Uterus (tissue), 4 donors: ENCODE data around the gene ZC3H15. TPM values are rescaled to one million over a fixed set of nuclear protein-coding genes. Genes with fewer than 3 reads are reported as not detected.
A peak's percentile ranks its signal among the peaks of the same experiment; 100 is the strongest.
"Not testable (repeated sequence)": the region's sequence is repeated elsewhere in the genome, so short reads cannot be mapped to it uniquely, and the experiment has no call there.

Source experiments
- DNase-seq, 2 donors: peaks; one replicate each; pipeline ENCODE4 v3.0.0-alpha.2; 2019 to 2020
- H3K27ac ChIP-seq, 2 donors: fragments of 200-600 bp; sonication (generic); 1 replicate in 1 of 2; 2 replicates in 1 of 2; pipeline ENCODE4 v1.5.1; 2016 to 2018
- H3K27me3 ChIP-seq, 2 donors: fragments of 200-600 bp; sonication (generic); one replicate each; pipeline ENCODE4 v1.5.1; 2018 to 2019; ENCODE audit warnings: control low read depth in 1 of 2
- H3K36me3 ChIP-seq, 2 donors: fragments of 200-600 bp; sonication (generic); one replicate each; pipeline ENCODE4 v1.5.1; 2019; ENCODE audit warnings: control low read depth in 1 of 2
- H3K4me1 ChIP-seq, 2 donors: fragments of 200-600 bp; sonication (generic); one replicate each; pipeline ENCODE4 v1.5.1; 2018 to 2019; ENCODE audit warnings: control low read depth in 1 of 2
- H3K4me3 ChIP-seq, 2 donors: fragments of 200-600 bp; sonication (generic); 1 replicate in 1 of 2; 2 replicates in 1 of 2; pipeline ENCODE4 v1.5.1; 2018 to 2019; ENCODE audit warnings: mild to moderate bottlenecking in 1 of 2
- H3K9me3 ChIP-seq, 2 donors: fragments of 200-600 bp; sonication (generic); one replicate each; pipeline ENCODE4 v1.5.1; 2019; ENCODE audit warnings: control low read depth in 1 of 2
- POLR2A ChIP-seq, 2 donors: fragments of 450-650 bp; IDR thresholded peaks; one replicate each; pipeline ENCODE4 v1.6.1; 2016; ENCODE audit warnings: antibody characterized with exemption in 2 of 2, mild to moderate bottlenecking in 1 of 2, moderate library complexity in 1 of 2
- intact Hi-C: fragments of 100-400 bp; cut with DNase I; formaldehyde crosslinking; loops from one replicate; pipeline ENCODE4 v1.15.1; 2023; ENCODE audit warnings: low total_unique reads
- total RNA-seq, 4 donors: library from RNA; depleted of rRNA in 3 of 4; stranded (reverse); fragments of >200 nt in 3 of 4; gene quantifications; one replicate each; pipeline versions ENCODE4 v1.1.0 to v1.2.4, GENCODE V29; 2014 to 2023
- TF ChIP-seq, protein P1 (sequence below), 4 experiments: fragments of 200-600 bp in 2 of 4; fragments of 450-650 bp in 2 of 4; sonication (generic) in 2 of 4; IDR thresholded peaks; one replicate each; pipeline ENCODE4 v1.5.1; 2016 to 2019; ENCODE audit warnings: antibody characterized with exemption in 4 of 4, mild to moderate bottlenecking in 2 of 4, moderate library complexity in 1 of 4
- donor health status: DM: yes; HTN: yes; CAD: no.

Gene ZC3H15
- total RNA-seq, 4 donors from 2014 or later, result 28.2 to 82.1 (median 49.5) TPM

DNA sequence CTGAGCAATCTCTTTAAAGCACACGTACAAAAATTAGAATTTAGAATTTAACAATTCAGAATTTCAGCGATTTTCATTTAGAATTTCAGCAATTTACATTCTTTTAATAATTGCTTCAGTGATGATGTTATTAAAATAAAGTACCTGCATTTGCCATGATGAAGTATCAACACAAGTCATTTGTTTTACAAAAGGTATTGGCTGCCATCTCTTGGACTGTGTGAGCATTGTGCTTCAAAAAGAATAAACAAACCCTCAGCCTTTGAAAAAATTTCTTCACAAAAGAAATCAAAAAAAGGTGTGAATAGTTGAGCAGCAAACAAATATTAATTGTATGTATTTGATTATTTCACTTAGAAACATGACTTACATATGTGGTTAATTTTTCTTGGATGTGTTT lies 27.1 kb upstream of the ZC3H15 start:
- H3K4me1 ChIP-seq, result no peaks in the 10 kb centered on the region
- H3K27me3 ChIP-seq, result no peaks in the 10 kb centered on the region
- no peak for DNase-seq
- no peaks in the 10 kb centered on the region for H3K36me3 ChIP-seq
- H3K4me3 ChIP-seq, result no peak overlapping the region
- H3K27ac ChIP-seq, result no peak overlapping the region
- no peak for TF ChIP-seq POLR2A (IDR thresholded peaks at IDR 0.05)
- TF ChIP-seq, protein P1, sequence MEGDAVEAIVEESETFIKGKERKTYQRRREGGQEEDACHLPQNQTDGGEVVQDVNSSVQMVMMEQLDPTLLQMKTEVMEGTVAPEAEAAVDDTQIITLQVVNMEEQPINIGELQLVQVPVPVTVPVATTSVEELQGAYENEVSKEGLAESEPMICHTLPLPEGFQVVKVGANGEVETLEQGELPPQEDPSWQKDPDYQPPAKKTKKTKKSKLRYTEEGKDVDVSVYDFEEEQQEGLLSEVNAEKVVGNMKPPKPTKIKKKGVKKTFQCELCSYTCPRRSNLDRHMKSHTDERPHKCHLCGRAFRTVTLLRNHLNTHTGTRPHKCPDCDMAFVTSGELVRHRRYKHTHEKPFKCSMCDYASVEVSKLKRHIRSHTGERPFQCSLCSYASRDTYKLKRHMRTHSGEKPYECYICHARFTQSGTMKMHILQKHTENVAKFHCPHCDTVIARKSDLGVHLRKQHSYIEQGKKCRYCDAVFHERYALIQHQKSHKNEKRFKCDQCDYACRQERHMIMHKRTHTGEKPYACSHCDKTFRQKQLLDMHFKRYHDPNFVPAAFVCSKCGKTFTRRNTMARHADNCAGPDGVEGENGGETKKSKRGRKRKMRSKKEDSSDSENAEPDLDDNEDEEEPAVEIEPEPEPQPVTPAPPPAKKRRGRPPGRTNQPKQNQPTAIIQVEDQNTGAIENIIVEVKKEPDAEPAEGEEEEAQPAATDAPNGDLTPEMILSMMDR (IDR thresholded peaks at IDR 0.05), result no peak
- intact Hi-C loops, result no loop called here
- no peaks in the 10 kb centered on the region for H3K9me3 ChIP-seq

DNA sequence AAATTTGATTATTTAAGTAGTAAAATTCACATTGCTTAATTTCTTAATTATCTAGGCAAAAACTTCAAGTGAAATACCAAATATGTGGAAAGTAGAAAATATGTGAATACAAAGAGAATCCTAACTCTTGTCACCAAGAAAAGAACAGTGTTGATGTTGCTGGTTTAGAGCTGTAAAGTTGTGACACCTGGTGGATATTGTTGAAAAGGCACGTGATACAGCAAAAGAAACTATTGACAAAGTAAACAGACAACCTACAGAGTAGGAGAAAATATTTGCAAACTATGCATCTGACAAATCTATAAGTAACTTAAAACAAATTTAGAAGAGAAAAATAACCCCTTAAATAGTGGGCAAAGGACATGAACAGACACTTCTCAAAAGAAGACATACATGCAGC lies 25.6 kb upstream of the ZC3H15 start:
- H3K27ac ChIP-seq, result no peak overlapping the region
- H3K9me3 ChIP-seq, result no peaks in the 10 kb centered on the region
- no peaks in the 10 kb centered on the region for H3K36me3 ChIP-seq
- no peaks in the 10 kb centered on the region for H3K27me3 ChIP-seq
- no peak overlapping the region for H3K4me3 ChIP-seq
- intact Hi-C loops, result no loop called here
- H3K4me1 ChIP-seq, result no peaks in the 10 kb centered on the region
- DNase-seq, result no peak
- no peak for TF ChIP-seq POLR2A (IDR thresholded peaks at IDR 0.05)
- TF ChIP-seq, protein P1 (IDR thresholded peaks at IDR 0.05), result peak in 2 of 4 experiments; percentile 11 to 22

DNA sequence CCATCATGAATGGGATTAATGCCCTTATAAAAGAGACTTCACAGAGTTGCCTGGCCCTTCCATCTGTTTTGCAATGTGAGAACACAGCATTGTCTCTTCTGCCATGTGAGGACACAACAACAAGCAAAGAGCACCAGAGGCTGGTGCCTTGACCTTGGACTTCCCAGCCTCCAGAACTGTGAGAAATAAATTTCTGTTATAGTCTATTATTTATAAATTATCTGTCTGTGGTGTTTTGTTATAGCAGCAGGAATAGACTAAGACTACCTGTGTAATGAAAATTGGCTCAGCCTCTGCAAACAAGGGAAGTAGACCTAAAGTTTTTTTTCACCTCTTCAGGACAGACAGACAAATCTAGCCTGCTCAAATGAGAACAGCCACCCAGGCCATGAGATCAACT lies 19.3 kb upstream of the ZC3H15 start:
- DNase-seq, result no peak
- Histone ChIP-seq H3K4me1 (no peaks in the 10 kb centered on the region), H3K4me3 (no peak overlapping the region), H3K27me3 (no peaks in the 10 kb centered on the region), H3K9me3 (no peaks in the 10 kb centered on the region), H3K36me3 (no peaks in the 10 kb centered on the region), H3K27ac (no peak overlapping the region)
- intact Hi-C loops, result no loop called here
- TF ChIP-seq, protein P1 (IDR thresholded peaks at IDR 0.05), result no peak
- no peak for TF ChIP-seq POLR2A (IDR thresholded peaks at IDR 0.05)

DNA sequence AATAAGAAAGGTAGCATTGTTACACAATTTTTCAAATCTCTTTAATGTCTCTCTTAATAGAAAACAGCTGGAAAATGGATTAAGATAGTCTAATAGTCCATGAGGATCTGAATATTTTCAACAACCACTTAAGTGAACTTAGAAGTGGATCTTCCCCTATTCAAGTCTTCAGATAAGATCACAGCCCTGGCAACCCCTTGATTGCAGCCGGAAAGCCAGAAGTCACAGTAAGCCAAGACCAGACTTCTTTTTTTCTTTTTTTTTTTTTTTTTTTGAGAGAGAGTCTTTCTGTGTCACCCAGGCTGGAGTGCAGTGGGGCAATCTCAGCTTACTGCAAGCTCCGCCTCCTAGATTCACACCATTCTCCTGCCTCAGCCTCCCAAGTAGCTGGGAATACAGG lies 18.6 kb upstream of the ZC3H15 start:
- Histone ChIP-seq H3K27ac (no peak overlapping the region), H3K9me3 (no peaks in the 10 kb centered on the region), H3K27me3 (no peaks in the 10 kb centered on the region), H3K4me1 (no peaks in the 10 kb centered on the region), H3K4me3 (no peak overlapping the region), H3K36me3 (no peaks in the 10 kb centered on the region)
- TF ChIP-seq, protein P1 (IDR thresholded peaks at IDR 0.05), result no peak
- no peak for TF ChIP-seq POLR2A (IDR thresholded peaks at IDR 0.05)
- no peak for DNase-seq
- intact Hi-C loops, result no loop called here

DNA sequence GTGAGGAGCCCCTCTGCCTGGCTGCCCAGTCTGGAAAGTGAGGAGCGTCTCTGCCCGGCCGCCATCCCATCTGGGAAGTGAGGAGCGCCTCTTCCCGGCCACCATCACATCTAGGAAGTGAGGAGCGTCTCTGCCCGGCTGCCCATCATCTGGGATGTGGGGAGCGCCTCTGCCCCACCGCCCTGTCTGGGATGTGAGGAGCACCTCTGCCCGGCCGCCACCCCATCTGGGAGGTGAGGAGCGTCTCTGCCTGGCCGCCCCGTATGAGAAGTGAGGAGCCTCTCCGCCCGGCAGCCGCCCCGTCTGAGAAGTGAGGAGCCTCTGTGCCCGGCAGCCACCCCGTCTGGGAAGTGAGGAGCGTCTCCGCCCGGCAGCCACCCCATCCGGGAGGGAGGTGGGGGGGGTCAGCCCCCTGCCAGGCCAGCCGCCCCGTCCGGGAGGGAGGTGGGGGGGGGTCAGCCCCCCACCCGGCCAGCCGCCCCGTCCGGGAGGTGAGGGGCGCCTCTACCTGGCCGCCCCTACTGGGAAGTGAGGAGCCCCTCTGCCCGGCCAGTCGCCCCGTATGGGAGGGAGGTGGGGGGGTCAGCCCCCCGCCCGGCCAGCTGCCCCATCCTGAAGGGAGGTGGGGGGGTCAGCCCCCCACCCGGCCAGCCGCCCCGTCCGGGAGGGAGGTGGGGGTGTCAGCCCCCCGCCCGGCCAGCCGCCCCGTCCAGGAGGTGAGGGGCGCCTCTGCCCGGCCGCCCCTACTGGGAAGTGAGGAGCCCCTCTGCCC lies 13.2 kb upstream of the ZC3H15 start:
- not testable (repeated sequence) for DNase-seq

DNA sequence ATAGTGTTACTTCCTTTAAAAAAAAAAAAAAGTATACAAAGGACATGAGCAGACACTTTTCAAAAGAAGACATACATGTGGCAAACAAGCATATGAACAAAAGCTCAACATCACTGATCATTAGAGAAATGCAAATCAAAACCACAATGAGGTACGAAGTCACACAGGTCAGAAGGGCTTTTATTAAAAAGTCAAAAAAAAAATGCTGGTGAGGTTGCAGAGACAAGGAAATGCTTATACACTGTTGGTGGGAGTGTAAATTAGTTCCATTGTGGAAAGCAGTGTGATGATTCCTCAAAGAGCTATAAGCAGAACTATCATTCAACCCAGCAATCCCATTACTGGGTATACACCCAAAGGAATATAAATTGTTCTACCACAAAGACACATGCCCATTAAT lies 11.8 kb upstream of the ZC3H15 start:
- intact Hi-C loops, H3K27me3 ChIP-seq: not testable (repeated sequence)

More for the DNA sequence above, 13.2 kb upstream of the ZC3H15 start:
- H3K9me3 ChIP-seq, H3K4me3 ChIP-seq, H3K36me3 ChIP-seq, H3K4me1 ChIP-seq, H3K27ac ChIP-seq, H3K27me3 ChIP-seq, intact Hi-C loops: not testable (repeated sequence)

More for the DNA sequence above, 11.8 kb upstream of the ZC3H15 start:
- not testable (repeated sequence) for H3K4me3 ChIP-seq, DNase-seq, H3K36me3 ChIP-seq, H3K4me1 ChIP-seq, H3K9me3 ChIP-seq, H3K27ac ChIP-seq
